ENCODE results near the gene PRND. TPM values are rescaled to one million over a fixed set of nuclear protein-coding genes. Genes with fewer than 3 reads are reported as not detected.

Gene PRND
- total and polyA plus RNA-seq, 2 of the 13 experiments (the other 11 are each of a cell fraction or from before 2014, with no cell fraction given) = not detected

DNA sequence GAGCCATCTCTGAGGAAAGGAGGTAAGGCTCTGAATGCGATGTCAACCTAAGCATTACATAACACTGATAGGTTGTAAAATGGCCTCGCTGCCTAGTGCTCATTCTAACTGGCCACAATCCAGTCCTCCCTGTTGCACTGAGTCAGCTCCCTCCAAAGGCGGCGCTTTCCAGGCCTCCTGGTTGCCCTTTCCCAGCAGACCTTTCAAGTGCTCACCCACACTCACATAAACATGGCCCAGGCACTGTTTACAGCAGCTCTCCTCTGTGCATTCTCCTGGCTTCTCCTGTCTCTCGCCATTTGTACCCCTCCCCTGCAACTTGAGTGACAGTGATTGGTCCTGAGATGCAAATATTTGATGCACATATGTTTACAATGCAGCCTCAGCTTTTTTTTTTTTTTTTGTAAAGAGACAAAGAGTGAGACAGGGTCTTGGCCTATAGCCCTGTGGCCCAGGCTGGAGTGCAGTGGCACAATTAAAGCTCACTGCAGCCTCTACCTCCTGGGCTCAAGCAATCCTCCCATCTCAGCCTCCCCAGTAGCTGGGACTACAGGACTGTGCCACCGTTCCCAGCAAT, 36.8 kb upstream of the PRND start (continued):
- TF ChIP-seq, protein P1, sequence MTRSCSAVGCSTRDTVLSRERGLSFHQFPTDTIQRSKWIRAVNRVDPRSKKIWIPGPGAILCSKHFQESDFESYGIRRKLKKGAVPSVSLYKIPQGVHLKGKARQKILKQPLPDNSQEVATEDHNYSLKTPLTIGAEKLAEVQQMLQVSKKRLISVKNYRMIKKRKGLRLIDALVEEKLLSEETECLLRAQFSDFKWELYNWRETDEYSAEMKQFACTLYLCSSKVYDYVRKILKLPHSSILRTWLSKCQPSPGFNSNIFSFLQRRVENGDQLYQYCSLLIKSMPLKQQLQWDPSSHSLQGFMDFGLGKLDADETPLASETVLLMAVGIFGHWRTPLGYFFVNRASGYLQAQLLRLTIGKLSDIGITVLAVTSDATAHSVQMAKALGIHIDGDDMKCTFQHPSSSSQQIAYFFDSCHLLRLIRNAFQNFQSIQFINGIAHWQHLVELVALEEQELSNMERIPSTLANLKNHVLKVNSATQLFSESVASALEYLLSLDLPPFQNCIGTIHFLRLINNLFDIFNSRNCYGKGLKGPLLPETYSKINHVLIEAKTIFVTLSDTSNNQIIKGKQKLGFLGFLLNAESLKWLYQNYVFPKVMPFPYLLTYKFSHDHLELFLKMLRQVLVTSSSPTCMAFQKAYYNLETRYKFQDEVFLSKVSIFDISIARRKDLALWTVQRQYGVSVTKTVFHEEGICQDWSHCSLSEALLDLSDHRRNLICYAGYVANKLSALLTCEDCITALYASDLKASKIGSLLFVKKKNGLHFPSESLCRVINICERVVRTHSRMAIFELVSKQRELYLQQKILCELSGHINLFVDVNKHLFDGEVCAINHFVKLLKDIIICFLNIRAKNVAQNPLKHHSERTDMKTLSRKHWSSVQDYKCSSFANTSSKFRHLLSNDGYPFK (CRISPR knock-in tag; IDR thresholded peaks at IDR 0.05; ENCODE audit: borderline replicate concordance) = peak; percentile 37; the same call in 1 of the 2 replicates
- TF ChIP-seq BHLHE40 (IDR thresholded peaks at IDR 0.05; ENCODE audit: low read length) = no peak
- TF ChIP-seq, protein P2, sequence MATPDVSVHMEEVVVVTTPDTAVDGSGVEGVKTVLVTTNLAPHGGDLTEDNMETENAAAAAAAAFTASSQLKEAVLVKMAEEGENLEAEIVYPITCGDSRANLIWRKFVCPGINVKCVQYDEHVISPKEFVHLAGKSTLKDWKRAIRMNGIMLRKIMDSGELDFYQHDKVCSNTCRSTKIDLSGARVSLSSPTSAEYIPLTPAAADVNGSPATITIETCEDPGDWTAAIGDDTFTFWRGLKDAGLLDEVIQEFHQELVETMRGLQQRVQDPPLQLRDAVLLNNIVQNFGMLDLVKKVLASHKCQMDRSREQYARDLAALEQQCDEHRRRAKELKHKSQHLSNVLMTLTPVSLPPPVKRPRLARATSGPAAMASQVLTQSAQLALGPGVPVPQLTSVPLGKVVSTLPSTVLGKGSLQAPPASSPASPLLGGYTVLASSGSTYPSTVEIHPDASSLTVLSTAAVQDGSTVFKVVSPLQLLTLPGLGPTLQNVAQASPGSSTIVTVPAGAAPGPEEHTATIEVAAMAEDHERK (CRISPR knock-in tag; IDR thresholded peaks at IDR 0.05; ENCODE audit: low read depth) = no peak
- TF ChIP-seq, protein P3, sequence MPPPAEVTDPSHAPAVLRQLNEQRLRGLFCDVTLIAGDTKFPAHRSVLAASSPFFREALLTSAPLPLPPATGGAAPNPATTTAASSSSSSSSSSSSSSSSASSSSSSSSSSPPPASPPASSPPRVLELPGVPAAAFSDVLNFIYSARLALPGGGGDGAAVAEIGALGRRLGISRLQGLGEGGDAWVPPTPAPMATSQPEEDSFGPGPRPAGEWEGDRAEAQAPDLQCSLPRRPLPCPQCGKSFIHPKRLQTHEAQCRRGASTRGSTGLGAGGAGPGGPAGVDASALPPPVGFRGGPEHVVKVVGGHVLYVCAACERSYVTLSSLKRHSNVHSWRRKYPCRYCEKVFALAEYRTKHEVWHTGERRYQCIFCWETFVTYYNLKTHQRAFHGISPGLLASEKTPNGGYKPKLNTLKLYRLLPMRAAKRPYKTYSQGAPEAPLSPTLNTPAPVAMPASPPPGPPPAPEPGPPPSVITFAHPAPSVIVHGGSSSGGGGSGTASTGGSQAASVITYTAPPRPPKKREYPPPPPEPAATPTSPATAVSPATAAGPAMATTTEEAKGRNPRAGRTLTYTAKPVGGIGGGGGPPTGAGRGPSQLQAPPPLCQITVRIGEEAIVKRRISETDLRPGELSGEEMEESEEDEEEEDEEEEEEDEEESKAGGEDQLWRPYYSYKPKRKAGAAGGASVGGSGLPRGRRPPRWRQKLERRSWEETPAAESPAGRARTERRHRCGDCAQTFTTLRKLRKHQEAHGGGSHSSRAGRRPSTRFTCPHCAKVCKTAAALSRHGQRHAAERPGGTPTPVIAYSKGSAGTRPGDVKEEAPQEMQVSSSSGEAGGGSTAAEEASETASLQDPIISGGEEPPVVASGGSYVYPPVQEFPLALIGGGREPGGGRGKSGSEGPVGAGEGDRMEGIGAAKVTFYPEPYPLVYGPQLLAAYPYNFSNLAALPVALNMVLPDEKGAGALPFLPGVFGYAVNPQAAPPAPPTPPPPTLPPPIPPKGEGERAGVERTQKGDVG (CRISPR knock-in tag; IDR thresholded peaks at IDR 0.05; ENCODE audit: borderline replicate concordance) = no peak
- TF ChIP-seq, protein P4, sequence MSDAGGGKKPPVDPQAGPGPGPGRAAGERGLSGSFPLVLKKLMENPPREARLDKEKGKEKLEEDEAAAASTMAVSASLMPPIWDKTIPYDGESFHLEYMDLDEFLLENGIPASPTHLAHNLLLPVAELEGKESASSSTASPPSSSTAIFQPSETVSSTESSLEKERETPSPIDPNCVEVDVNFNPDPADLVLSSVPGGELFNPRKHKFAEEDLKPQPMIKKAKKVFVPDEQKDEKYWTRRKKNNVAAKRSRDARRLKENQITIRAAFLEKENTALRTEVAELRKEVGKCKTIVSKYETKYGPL (CRISPR knock-in tag; IDR thresholded peaks at IDR 0.05) = no peak
- TF ChIP-seq, protein P5, sequence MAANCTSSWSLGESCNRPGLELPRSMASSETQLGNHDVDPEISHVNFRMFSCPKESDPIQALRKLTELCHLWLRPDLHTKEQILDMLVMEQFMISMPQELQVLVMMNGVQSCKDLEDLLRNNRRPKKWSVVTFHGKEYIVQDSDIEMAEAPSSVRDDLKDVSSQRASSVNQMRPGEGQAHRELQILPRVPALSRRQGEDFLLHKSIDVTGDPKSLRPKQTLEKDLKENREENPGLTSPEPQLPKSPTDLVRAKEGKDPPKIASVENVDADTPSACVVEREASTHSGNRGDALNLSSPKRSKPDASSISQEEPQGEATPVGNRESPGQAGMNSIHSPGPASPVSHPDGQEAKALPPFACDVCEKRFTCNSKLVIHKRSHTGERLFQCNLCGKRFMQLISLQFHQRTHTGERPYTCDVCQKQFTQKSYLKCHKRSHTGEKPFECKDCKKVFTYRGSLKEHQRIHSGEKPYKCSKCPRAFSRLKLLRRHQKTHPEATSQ (CRISPR knock-in tag; IDR thresholded peaks at IDR 0.05; ENCODE audit: borderline replicate concordance) = no peak
- no peak for TF ChIP-seq GPN1 (CRISPR knock-in tag; IDR thresholded peaks at IDR 0.05; ENCODE audit: borderline replicate concordance)
- TF ChIP-seq FIP1L1 (IDR thresholded peaks at IDR 0.05; ENCODE audit: borderline replicate concordance, insufficient read depth, low read depth, low read length) = no peak
- TF ChIP-seq, protein P6, sequence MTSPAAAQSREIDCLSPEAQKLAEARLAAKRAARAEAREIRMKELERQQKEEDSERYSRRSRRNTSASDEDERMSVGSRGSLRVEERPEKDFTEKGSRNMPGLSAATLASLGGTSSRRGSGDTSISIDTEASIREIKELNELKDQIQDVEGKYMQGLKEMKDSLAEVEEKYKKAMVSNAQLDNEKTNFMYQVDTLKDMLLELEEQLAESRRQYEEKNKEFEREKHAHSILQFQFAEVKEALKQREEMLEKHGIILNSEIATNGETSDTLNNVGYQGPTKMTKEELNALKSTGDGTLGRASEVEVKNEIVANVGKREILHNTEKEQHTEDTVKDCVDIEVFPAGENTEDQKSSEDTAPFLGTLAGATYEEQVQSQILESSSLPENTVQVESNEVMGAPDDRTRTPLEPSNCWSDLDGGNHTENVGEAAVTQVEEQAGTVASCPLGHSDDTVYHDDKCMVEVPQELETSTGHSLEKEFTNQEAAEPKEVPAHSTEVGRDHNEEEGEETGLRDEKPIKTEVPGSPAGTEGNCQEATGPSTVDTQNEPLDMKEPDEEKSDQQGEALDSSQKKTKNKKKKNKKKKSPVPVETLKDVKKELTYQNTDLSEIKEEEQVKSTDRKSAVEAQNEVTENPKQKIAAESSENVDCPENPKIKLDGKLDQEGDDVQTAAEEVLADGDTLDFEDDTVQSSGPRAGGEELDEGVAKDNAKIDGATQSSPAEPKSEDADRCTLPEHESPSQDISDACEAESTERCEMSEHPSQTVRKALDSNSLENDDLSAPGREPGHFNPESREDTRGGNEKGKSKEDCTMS (CRISPR knock-in tag; conservative IDR thresholded peaks at IDR 0.05) = no peak
- TF ChIP-seq ZNF616 (CRISPR knock-in tag; IDR thresholded peaks at IDR 0.05; ENCODE audit: low read depth) = no peak
- peak; percentile 25; the same call in 1 of the 2 replicates for TF ChIP-seq ZNF510 (CRISPR knock-in tag; IDR thresholded peaks at IDR 0.05; ENCODE audit: low read depth)
- TF ChIP-seq, protein P7, sequence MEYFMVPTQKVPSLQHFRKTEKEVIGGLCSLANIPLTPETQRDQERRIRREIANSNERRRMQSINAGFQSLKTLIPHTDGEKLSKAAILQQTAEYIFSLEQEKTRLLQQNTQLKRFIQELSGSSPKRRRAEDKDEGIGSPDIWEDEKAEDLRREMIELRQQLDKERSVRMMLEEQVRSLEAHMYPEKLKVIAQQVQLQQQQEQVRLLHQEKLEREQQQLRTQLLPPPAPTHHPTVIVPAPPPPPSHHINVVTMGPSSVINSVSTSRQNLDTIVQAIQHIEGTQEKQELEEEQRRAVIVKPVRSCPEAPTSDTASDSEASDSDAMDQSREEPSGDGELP (IDR thresholded peaks at IDR 0.05; ENCODE audit: borderline replicate concordance, low read depth) = no peak
- no peak for TF ChIP-seq SYNCRIP (IDR thresholded peaks at IDR 0.05; ENCODE audit: insufficient read depth, low read depth, low read length)
- no peak for TF ChIP-seq ZNF672 (CRISPR knock-in tag; IDR thresholded peaks at IDR 0.05)

All from HepG2 (cell line).